Stomach (tissue), 4 donors: ENCODE measurements around the gene ASTN2.

Source experiments
- CTCF ChIP-seq, 7 experiments: fragments of 450-650 bp in 4 of 7; fragments of 200-600 bp in 3 of 7; sonication (generic) in 3 of 7; IDR thresholded peaks; one replicate each; pipeline ENCODE4 v1.5.1; 2016 to 2019; ENCODE audit warnings: antibody characterized with exemption in 7 of 7, control low read depth in 2 of 7, mild to moderate bottlenecking in 1 of 7
- EP300 ChIP-seq: sonication (generic); formaldehyde crosslinking; IDR thresholded peaks from one replicate; pipeline ENCODE4 v1.6.1; 2017; ENCODE audit warnings: antibody characterized with exemption
- POLR2A ChIP-seq, 4 donors: fragments of 450-650 bp; IDR thresholded peaks; one replicate each; pipeline ENCODE4 v1.6.1; 2016; ENCODE audit warnings: antibody characterized with exemption in 4 of 4, control low read depth in 2 of 4, mild to moderate bottlenecking in 1 of 4, moderate library complexity in 1 of 4
- POLR2AphosphoS5 ChIP-seq, 3 donors: sonication (generic); formaldehyde crosslinking; IDR thresholded peaks; one replicate each; pipeline ENCODE4 v1.6.1; 2016; ENCODE audit warnings: antibody characterized with exemption in 3 of 3

GRCh38 chr9:116951588-116952435 lies 463.0 kb downstream of the ASTN2 start:
- TF ChIP-seq CTCF (IDR thresholded peaks at IDR 0.05) (no peak), POLR2AphosphoS5 (IDR thresholded peaks at IDR 0.05) (no peak), POLR2A (IDR thresholded peaks at IDR 0.05) (no peak), EP300 (no peak)
